RWPE2 (cell line): ENCODE data around the gene LRRC7.
A peak's percentile ranks its signal among the peaks of the same experiment; 100 is the strongest.

Experiments used
- ATAC-seq: fragments of 200-7000 bp; cut with Tn5 transposase; 3 replicates; pipeline ENCODE4 v1.9.1; 2021; ENCODE audit warnings: low read depth
- DNase-seq: peaks from one replicate; pipeline ENCODE4 v3.0.0-alpha.2; 2020; ENCODE audit warnings: low spot score
- H3K27ac ChIP-seq: fragments of 450-650 bp; 2 replicates; pipeline ENCODE4 v1.5.1; 2017; ENCODE audit warnings: mild to moderate bottlenecking; ENCODE audit not compliant: poor library complexity, severe bottlenecking
- H3K27me3 ChIP-seq: fragments of 250-450 bp; sonication (Bioruptor Pico); 2 replicates; pipeline ENCODE4 v1.5.1; 2021; ENCODE audit warnings: mild to moderate bottlenecking, moderate library complexity; ENCODE audit not compliant: insufficient read depth, poor library complexity, severe bottlenecking
- H3K36me3 ChIP-seq: fragments of 250-450 bp; sonication (Bioruptor Pico); 2 replicates; pipeline ENCODE4 v1.5.1; 2020; ENCODE audit warnings: low read depth, mild to moderate bottlenecking, moderate library complexity
- H3K4me1 ChIP-seq: fragments of 250-450 bp; sonication (Bioruptor Pico); 2 replicates; pipeline ENCODE4 v1.5.1; 2021; ENCODE audit warnings: mild to moderate bottlenecking, moderate library complexity; ENCODE audit not compliant: insufficient read depth, poor library complexity, severe bottlenecking
- H3K4me3 ChIP-seq: fragments of 250-450 bp; sonication (Bioruptor Pico); 2 replicates; pipeline ENCODE4 v1.5.1; 2021; ENCODE audit warnings: mild to moderate bottlenecking, moderate library complexity; ENCODE audit not compliant: severe bottlenecking
- H3K9me3 ChIP-seq: fragments of 250-450 bp; sonication (Bioruptor Pico); 2 replicates; pipeline ENCODE4 v1.5.1; 2021; ENCODE audit warnings: mild to moderate bottlenecking, moderate library complexity; ENCODE audit not compliant: severe bottlenecking
- CTCF ChIP-seq: fragments of 450-650 bp; IDR thresholded peaks from one replicate; pipeline ENCODE4 v1.5.1; 2017; ENCODE audit warnings: mild to moderate bottlenecking, moderate library complexity; ENCODE audit not compliant: poor library complexity, severe bottlenecking

The LRRC7 gene

GRCh38 chr1:69535490-69535889 lies 32.2 kb upstream of the LRRC7 start:
- DNase-seq, result no peak
- H3K9me3 ChIP-seq, result no peaks in the 10 kb centered on the region
- no peaks in the 10 kb centered on the region for H3K36me3 ChIP-seq
- no peak for ATAC-seq
- H3K27ac ChIP-seq, result no peak overlapping the region
- no peak for TF ChIP-seq CTCF
- H3K4me1 ChIP-seq, result no peaks in the 10 kb centered on the region
- H3K4me3 ChIP-seq, result no peak overlapping the region
- no peaks in the 10 kb centered on the region for H3K27me3 ChIP-seq

DNA sequence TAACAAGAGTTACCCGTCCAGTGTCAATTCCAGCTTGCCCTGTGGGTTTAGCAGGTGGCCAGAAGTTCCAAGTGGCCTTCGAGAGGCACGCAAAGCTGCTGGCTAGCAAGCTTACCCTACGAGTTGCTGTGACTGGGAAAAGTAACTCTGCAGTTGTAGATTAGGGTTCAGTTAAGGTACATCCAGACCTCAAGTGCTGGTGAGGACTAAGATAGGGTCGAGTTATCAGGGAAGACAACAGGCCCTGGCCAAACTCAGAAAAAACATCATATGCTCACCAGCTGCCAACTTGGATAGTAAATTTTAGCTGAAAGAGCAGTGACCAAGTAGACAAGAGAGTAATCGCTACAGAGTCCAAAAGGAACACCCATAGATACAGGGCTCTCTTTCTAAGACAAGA lies 27.7 kb upstream of the LRRC7 start:
- H3K27ac ChIP-seq, result no peak overlapping the region
- no peaks in the 10 kb centered on the region for H3K4me1 ChIP-seq
- ATAC-seq (no peak), DNase-seq (no peak)
- no peak for TF ChIP-seq CTCF
- H3K9me3 ChIP-seq, result no peaks in the 10 kb centered on the region
- no peaks in the 10 kb centered on the region for H3K36me3 ChIP-seq
- H3K27me3 ChIP-seq, result no peaks in the 10 kb centered on the region
- no peak overlapping the region for H3K4me3 ChIP-seq

- no peak for TF ChIP-seq CTCF
- DNase-seq (no peak), ATAC-seq (no peak)
- Histone ChIP-seq H3K36me3 (no peaks in the 10 kb centered on the region), H3K4me3 (no peak overlapping the region), H3K27me3 (peaks cover 3% of the 10 kb centered on the region), H3K9me3 (no peaks in the 10 kb centered on the region), H3K27ac (no peak overlapping the region), H3K4me1 (no peaks in the 10 kb centered on the region)
These were observed 16.0 kb upstream of the LRRC7 start for GRCh38 chr1:69551476-69552324.

- DNase-seq (no peak), ATAC-seq (no peak)
- Histone ChIP-seq H3K4me3 (no peak overlapping the region), H3K27me3 (peaks cover 12% of the 10 kb centered on the region), H3K9me3 (no peaks in the 10 kb centered on the region), H3K36me3 (no peaks in the 10 kb centered on the region), H3K27ac (no peak overlapping the region), H3K4me1 (no peaks in the 10 kb centered on the region)
- no peak for TF ChIP-seq CTCF
These were observed 14.0 kb upstream of the LRRC7 start for GRCh38 chr1:69553726-69554125.

DNA sequence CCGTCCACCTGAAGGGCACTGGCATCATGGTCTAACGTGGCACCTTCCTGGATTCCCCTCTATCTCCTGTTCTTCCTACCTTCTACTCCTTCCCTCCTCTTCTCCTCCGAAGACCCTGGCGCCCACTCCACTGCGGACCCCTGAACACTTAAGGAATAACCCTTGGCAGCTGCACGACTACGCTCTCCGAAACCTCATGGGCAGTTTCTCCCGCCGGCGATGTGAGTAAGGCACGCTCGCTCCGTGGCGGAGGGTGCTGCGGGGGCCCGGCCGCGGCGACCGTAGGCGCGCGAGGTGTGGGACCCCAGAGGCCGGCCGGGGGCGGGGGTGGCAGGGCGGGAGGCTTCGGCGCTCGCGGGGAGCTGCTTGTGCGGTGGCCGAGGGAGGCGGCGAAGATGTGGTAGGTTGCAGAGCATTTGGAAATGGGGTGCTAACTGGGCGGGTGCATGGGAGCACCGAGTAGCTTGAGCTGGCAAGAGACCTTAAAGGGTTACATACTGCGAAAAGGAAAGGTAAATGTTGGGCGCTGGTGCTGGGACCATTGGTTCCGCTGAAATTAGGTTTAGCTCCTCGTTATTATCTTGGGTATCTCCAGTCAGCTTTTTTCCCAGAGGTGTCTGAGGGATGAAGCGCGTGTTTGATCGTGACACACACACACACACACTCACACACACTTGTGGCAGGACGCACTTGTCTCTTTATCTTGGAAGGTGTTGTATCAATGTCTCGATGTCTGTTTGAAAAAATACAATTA lies 876 bp downstream of the LRRC7 start:
- peaks cover 83% of the 10 kb centered on the region for H3K27me3 ChIP-seq
- peak overlapping the region; percentile 20 for H3K4me3 ChIP-seq
- H3K4me1 ChIP-seq, result no peaks in the 10 kb centered on the region
- H3K36me3 ChIP-seq, result no peaks in the 10 kb centered on the region
- DNase-seq, result no peak
- no peaks in the 10 kb centered on the region for H3K9me3 ChIP-seq
- ATAC-seq, result peak; percentile 11; the same call in 1 of the 3 replicates
- TF ChIP-seq CTCF, result no peak
- no peak overlapping the region for H3K27ac ChIP-seq
